H1 (cell line): Measurements from ENCODE around the gene GNAS. TPM values are rescaled to one million over a fixed set of nuclear protein-coding genes. Genes with fewer than 3 reads are reported as not detected.

Experiments
- CBX5 ChIP-seq: fragments of 300-800, 300-1000 bp; sonication (generic); IDR thresholded peaks from 2 replicates; pipeline ENCODE4 v1.7.1; 2016; ENCODE audit warnings: antibody characterized with exemption, low read length, low read depth
- CREB1 ChIP-seq: IDR thresholded peaks from 2 replicates; pipeline ENCODE4 v1.6.1; 2012; ENCODE audit warnings: inconsistent platforms
- EGR1 ChIP-seq: IDR thresholded peaks from 2 replicates; pipeline ENCODE4 v1.6.1; 2011; ENCODE audit warnings: low read depth, low read length, borderline replicate concordance
- KDM4A ChIP-seq: IDR thresholded peaks from one replicate; pipeline ENCODE4 v1.7.1; 2012; ENCODE audit warnings: low read depth, mild to moderate bottlenecking, moderate library complexity, low read length, inconsistent platforms; ENCODE audit not compliant: severe bottlenecking
- NANOG ChIP-seq: IDR thresholded peaks from 2 replicates; pipeline ENCODE4 v1.6.1; 2011; ENCODE audit warnings: low read length, low read depth, mild to moderate bottlenecking, inconsistent platforms; ENCODE audit not compliant: insufficient read depth, poor library complexity, severe bottlenecking
- PHF8 ChIP-seq: fragments of 200-600 bp; sonication (generic); conservative IDR thresholded peaks from 2 replicates; pipeline ENCODE4 v1.7.1; 2012; ENCODE audit warnings: low read depth, mild to moderate bottlenecking, inconsistent platforms, low read length, moderate library complexity
- POU5F1 ChIP-seq: IDR thresholded peaks from 2 replicates; pipeline ENCODE4 v1.6.1; 2011; ENCODE audit warnings: low read depth, mild to moderate bottlenecking, low read length, moderate library complexity
- RBBP5 ChIP-seq: IDR thresholded peaks from 2 replicates; pipeline ENCODE4 v1.7.1; 2012; ENCODE audit warnings: low read depth, mild to moderate bottlenecking, inconsistent platforms, low read length, moderate library complexity, borderline replicate concordance
- SIN3A ChIP-seq, 2 experiments: IDR thresholded peaks in 1 of 2; conservative IDR thresholded peaks in 1 of 2; 2 replicates each; pipeline ENCODE4 v1.6.1; 2011 to 2012; ENCODE audit warnings: low read length in 2 of 2, improper control_type of control experiment in 1 of 2, low read depth in 1 of 2, mild to moderate bottlenecking in 1 of 2
- SIRT6 ChIP-seq: IDR thresholded peaks from one replicate; pipeline ENCODE4 v1.7.1; 2012; ENCODE audit warnings: low read length, inconsistent platforms
- SRF ChIP-seq: IDR thresholded peaks from 2 replicates; pipeline ENCODE4 v1.6.1; 2011; ENCODE audit warnings: mild to moderate bottlenecking, low read depth, low read length, moderate library complexity
- TAF7 ChIP-seq: optimal IDR thresholded peaks from 2 replicates; pipeline ENCODE3; 2011; ENCODE audit warnings: low read depth, mild to moderate bottlenecking, inconsistent platforms, low read length, moderate library complexity, borderline replicate concordance
- polyA plus RNA-seq, 7 experiments: library from polyadenylated mRNA; depleted of rRNA in 3 of 7; stranded (reverse) in 5 of 7; unstranded in 2 of 7; fragments of >200 nt in 5 of 7; fragments of 200-250 nt in 2 of 7; gene quantifications; 1 replicate in 5 of 7; 2 replicates in 1 of 7; 4 replicates in 1 of 7; pipeline versions ENCODE4 v1.2.1 to v1.2.3, GENCODE V29; 2011 to 2013; ENCODE audit warnings: missing spikeins in 2 of 7, mixed read lengths in 2 of 7
- total RNA-seq: library from RNA; stranded (reverse); fragmentation: NEBNext Ultra II Directional; extraction: Animal tissue kit (Norgen Biotek cat#: 25700); gene quantifications from 2 replicates; pipeline ENCODE4 v1.2.1, GENCODE V29; 2021
- TF ChIP-seq, protein P1 (sequence below): IDR thresholded peaks from 2 replicates; pipeline ENCODE4 v1.6.1; 2011; ENCODE audit warnings: low read length, improper control_type of control experiment

The GNAS gene
- total and polyA plus RNA-seq, 2 of the 8 experiments (the other 6 are each of a cell fraction or from before 2014, with no cell fraction given): 989 to 1,613 TPM

DNA sequence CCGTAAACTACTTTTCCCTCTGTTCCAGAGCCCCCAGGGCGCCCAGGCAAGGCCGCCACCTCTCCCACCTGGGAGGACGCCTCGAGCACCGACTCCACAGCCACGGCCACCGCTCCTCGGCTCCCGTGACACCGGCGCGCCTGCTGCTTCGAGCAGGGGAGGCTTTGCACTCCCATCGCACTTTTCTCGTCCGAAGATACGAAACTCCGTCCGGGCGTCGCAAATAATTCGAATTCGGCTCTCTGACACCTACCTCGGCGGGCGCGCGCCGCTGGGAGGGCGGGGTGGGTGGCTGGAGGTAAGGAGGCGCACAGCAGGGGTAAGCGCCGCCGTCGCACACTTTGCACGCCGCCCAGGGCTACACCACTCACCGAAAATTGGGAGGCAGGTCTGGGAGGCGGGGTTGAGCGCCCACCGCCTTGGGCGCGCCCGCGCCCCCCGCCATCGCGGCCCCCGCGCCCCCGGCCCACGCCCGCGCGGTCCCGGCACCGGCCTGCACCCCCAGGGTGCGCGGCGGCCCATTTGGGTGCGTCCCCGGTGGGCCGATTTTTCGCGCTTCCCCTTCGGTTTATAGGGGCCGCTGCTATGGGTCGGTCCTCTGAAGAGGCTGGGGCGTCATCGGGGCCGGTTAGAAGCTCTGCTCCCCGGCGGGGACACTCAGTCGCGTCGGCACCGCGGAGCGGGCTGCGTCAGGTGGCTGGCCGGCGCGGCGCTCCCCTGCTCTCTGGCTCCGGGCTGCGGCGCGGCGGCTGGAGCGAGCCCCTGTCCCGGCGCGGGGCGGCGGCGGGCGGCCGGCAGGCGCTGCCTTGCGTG is 36.2 kb downstream of the GNAS start (continued):
- TF ChIP-seq NANOG: peak; percentile 45
- no peak for TF ChIP-seq POU5F1
- TF ChIP-seq PHF8: peak; percentile 49; the same call in 1 of the 2 replicates
- TF ChIP-seq KDM4A: peak; percentile 97
- TF ChIP-seq SIRT6: no peak
- TF ChIP-seq TAF7: peak; percentile 99
- peak; percentile 26 to 49; a peak in 1 of 4 replicates for TF ChIP-seq SIN3A (conservative IDR thresholded peaks at IDR 0.05 in 1 of 2, IDR thresholded peaks at IDR 0.05 in 1 of 2; ENCODE audit: low read depth in 1 of 2, low read length in 2 of 2)
- TF ChIP-seq SRF: peak; percentile 70; the same call in 1 of the 2 replicates
- no peak for TF ChIP-seq EGR1
- TF ChIP-seq CREB1: peak; percentile 96
- TF ChIP-seq CBX5: no peak
- TF ChIP-seq, protein P1, sequence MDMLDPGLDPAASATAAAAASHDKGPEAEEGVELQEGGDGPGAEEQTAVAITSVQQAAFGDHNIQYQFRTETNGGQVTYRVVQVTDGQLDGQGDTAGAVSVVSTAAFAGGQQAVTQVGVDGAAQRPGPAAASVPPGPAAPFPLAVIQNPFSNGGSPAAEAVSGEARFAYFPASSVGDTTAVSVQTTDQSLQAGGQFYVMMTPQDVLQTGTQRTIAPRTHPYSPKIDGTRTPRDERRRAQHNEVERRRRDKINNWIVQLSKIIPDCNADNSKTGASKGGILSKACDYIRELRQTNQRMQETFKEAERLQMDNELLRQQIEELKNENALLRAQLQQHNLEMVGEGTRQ: no peak
- TF ChIP-seq RBBP5: no peak
